Measurements from ENCODE around the gene PRPF19.

Gene PRPF19

GRCh38 chr11:60906132-60906972, at the start of gene PRPF19:
Gene PRPF19 (minus strand): TSS chr11:60906585. CDS start chr11:60906382, 203 bp downstream.
- Histone ChIP-seq H3K9me3 (ENCODE audit: control insufficient read depth, low read length) (no peaks in the 10 kb centered on the region), H3K27me3 (replicated peaks; ENCODE audit: control insufficient read depth, insufficient read depth, low read length) (peaks cover 4% of the 10 kb centered on the region), H3K4me1 (ENCODE audit: control insufficient read depth, insufficient read depth, low read length) (peaks cover 14% of the 10 kb centered on the region), H3K4me3 (ENCODE audit: low read length) (peak within 1 kb of the TSS; percentile 96), H3K36me3 (ENCODE audit: control insufficient read depth, insufficient read depth, low read length, severe bottlenecking) (peaks cover 23% of the 10 kb centered on the region), H3K9ac (ENCODE audit: low read length) (peak within 1 kb of the TSS; percentile 94)
- peak; percentile 99 for DNase-seq (ENCODE audit: low read depth)

GRCh38 chr11:60955571-60955970, 49.2 kb upstream of the PRPF19 start:
- Histone ChIP-seq H3K4me3 (ENCODE audit: low read length) (no peak overlapping the region), H3K9ac (ENCODE audit: low read length) (no peak overlapping the region), H3K4me1 (ENCODE audit: control insufficient read depth, insufficient read depth, low read length) (peaks cover 28% of the 10 kb centered on the region), H3K9me3 (ENCODE audit: control insufficient read depth, low read length) (no peaks in the 10 kb centered on the region), H3K36me3 (ENCODE audit: control insufficient read depth, insufficient read depth, low read length, severe bottlenecking) (no peaks in the 10 kb centered on the region), H3K27me3 (replicated peaks; ENCODE audit: control insufficient read depth, insufficient read depth, low read length) (no peaks in the 10 kb centered on the region)
- no peak for DNase-seq (ENCODE audit: low read depth)

DNA sequence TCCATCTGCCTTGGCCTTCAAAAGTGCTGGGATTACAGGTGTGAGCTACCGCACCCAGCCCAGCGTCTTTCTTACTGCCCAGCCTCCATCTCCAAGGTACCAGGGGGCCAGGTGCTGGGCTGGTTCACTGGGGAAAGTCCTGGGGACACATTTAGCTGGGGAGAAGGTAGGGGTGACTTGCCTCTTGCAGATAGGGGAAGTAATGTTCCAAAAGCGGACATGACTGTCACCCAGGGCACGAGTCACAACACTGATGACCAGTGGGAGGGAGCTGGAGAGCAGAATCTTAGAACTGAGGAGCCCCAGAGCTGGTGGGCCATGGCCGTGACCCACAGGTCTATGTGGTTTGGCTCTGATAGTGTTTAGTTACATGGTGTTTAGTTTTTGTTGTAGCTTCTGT, 48.0 kb upstream of the PRPF19 start:
- no peak overlapping the region for H3K9ac ChIP-seq (ENCODE audit: low read length)
- H3K9me3 ChIP-seq (ENCODE audit: control insufficient read depth, low read length) = no peaks in the 10 kb centered on the region
- no peaks in the 10 kb centered on the region for H3K27me3 ChIP-seq (replicated peaks; ENCODE audit: control insufficient read depth, insufficient read depth, low read length)
- DNase-seq (ENCODE audit: low read depth) = no peak
- H3K4me3 ChIP-seq (ENCODE audit: low read length) = no peak overlapping the region
- H3K36me3 ChIP-seq (ENCODE audit: control insufficient read depth, insufficient read depth, low read length, severe bottlenecking) = no peaks in the 10 kb centered on the region
- H3K4me1 ChIP-seq (ENCODE audit: control insufficient read depth, insufficient read depth, low read length) = peaks cover 20% of the 10 kb centered on the region

- Histone ChIP-seq H3K27me3 (replicated peaks; ENCODE audit: control insufficient read depth, insufficient read depth, low read length) (no peaks in the 10 kb centered on the region), H3K4me3 (ENCODE audit: low read length) (no peak overlapping the region), H3K4me1 (ENCODE audit: control insufficient read depth, insufficient read depth, low read length) (peaks cover 14% of the 10 kb centered on the region), H3K36me3 (ENCODE audit: control insufficient read depth, insufficient read depth, low read length, severe bottlenecking) (no peaks in the 10 kb centered on the region), H3K9ac (ENCODE audit: low read length) (no peak overlapping the region), H3K9me3 (ENCODE audit: control insufficient read depth, low read length) (no peaks in the 10 kb centered on the region)
- no peak for DNase-seq (ENCODE audit: low read depth)
Measured at GRCh38 chr11:60953781-60954180, 47.4 kb upstream of the PRPF19 start.

- H3K27me3 ChIP-seq (replicated peaks; ENCODE audit: control insufficient read depth, insufficient read depth, low read length) = no peaks in the 10 kb centered on the region
Measured at GRCh38 chr11:60952742-60953170, 46.4 kb upstream of the PRPF19 start.

DNA sequence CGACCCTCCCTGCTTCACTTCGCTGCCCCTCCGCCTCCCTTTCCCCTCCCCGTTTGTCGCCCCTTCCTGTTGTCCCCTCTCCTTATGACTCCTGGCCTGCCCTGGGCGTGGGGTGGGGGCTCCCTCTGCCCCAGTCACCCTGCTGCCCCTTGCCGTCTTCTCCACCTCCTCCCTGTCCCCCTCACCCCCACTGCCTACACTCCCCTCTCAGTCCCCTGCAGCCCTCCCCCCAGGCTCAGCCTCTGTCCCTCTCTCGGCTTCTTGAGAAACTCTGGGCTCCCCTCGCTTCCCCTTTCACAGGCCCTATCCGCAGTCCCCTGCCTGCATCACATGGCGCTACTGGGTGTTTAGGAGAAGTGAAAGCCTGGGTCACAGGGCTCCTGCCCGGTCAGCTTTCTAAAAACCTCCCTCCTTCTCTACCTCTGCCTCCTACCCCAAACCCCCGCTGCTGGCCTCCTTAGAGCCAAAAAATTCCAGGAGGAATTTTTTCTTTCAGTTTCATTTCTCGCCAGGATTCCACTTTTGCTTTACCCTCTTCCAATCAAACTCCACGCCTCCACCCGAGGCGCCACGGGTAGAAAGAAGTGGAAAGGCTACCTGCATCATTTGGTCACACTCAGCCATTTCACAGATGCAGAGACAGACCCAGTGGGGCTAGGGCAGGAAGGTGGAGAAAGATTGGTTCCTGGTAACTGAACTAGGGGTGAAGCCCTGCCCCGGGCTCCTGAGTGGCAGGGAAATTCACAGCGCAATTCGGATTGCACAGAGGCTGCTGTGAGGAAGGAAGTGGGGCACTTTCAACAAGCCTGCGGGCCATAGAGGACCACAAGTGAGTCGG, 45.7 kb upstream of the PRPF19 start, which contains the start of gene SLC15A3:
Gene SLC15A3, minus strand, starts transcription at position 273 of the 838 bp plus-strand sequence. CDS start 625 bp downstream, outside the sequence.
- peak; percentile 73 for DNase-seq (ENCODE audit: low read depth)
- no peaks in the 10 kb centered on the region for H3K27me3 ChIP-seq (replicated peaks; ENCODE audit: control insufficient read depth, insufficient read depth, low read length)

More at GRCh38 chr11:60952742-60953170, 46.4 kb upstream of the PRPF19 start:
- Histone ChIP-seq H3K4me3 (ENCODE audit: low read length) (peak overlapping the region; percentile 81), H3K9me3 (ENCODE audit: control insufficient read depth, low read length) (no peaks in the 10 kb centered on the region), H3K36me3 (ENCODE audit: control insufficient read depth, insufficient read depth, low read length, severe bottlenecking) (no peaks in the 10 kb centered on the region), H3K4me1 (ENCODE audit: control insufficient read depth, insufficient read depth, low read length) (peaks cover 11% of the 10 kb centered on the region), H3K9ac (ENCODE audit: low read length) (peak overlapping the region; percentile 86)
- DNase-seq (ENCODE audit: low read depth) = no peak

GRCh38 chr11:60951606-60951903, 45.2 kb upstream of the PRPF19 start:
- H3K4me1 ChIP-seq (ENCODE audit: control insufficient read depth, insufficient read depth, low read length) = peaks cover 11% of the 10 kb centered on the region
- no peaks in the 10 kb centered on the region for H3K27me3 ChIP-seq (replicated peaks; ENCODE audit: control insufficient read depth, insufficient read depth, low read length)
- H3K4me3 ChIP-seq (ENCODE audit: low read length) = peak overlapping the region; percentile 81
- no peaks in the 10 kb centered on the region for H3K36me3 ChIP-seq (ENCODE audit: control insufficient read depth, insufficient read depth, low read length, severe bottlenecking)
- peak overlapping the region; percentile 86 for H3K9ac ChIP-seq (ENCODE audit: low read length)
- DNase-seq (ENCODE audit: low read depth) = peak; percentile 16
- no peaks in the 10 kb centered on the region for H3K9me3 ChIP-seq (ENCODE audit: control insufficient read depth, low read length)

More for the DNA sequence above, 45.7 kb upstream of the PRPF19 start, which contains the start of gene SLC15A3:
- Histone ChIP-seq H3K9me3 (ENCODE audit: control insufficient read depth, low read length) (no peaks in the 10 kb centered on the region), H3K9ac (ENCODE audit: low read length) (peak within 1 kb of the TSS; percentile 86), H3K4me3 (ENCODE audit: low read length) (peak within 1 kb of the TSS; percentile 81), H3K36me3 (ENCODE audit: control insufficient read depth, insufficient read depth, low read length, severe bottlenecking) (no peaks in the 10 kb centered on the region), H3K4me1 (ENCODE audit: control insufficient read depth, insufficient read depth, low read length) (peaks cover 11% of the 10 kb centered on the region)

DNA sequence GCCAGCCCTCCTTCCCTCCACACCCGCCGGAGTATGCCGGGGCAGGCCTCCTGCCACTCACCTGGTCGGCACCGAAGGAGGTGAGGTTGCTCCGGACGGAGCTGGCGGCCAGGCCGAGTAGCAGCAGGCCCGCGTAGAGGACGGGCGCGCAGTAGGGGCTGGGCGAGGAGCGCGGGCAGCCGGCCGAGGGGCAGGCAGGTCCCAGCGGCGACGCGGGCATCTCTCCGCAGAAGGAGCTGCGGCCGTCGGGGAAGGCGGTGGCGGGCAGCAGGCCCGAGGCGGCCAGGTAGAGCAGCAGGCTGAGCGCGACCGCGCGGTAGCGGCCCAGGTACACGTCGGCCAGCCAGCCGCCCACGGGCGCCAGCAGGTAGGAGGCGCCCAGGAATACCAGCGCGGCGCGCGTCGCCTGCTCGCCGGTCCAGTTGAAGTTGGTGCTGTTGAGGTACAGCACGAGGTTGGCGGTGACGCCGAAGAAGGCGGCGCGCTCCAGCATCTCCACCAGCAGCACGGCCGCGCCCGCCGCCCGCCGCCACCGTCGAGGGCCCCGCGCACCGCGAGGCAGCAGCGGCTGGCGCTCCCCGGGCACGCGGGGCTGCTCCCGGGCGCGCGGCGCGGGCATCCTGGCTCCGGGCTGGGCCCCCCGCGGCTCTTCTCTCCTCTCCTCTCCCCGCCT, 44.7 kb upstream of the PRPF19 start:
- H3K9me3 ChIP-seq (ENCODE audit: control insufficient read depth, low read length) = no peaks in the 10 kb centered on the region
- H3K36me3 ChIP-seq (ENCODE audit: control insufficient read depth, insufficient read depth, low read length, severe bottlenecking) = no peaks in the 10 kb centered on the region
- peaks cover 11% of the 10 kb centered on the region for H3K4me1 ChIP-seq (ENCODE audit: control insufficient read depth, insufficient read depth, low read length)
- H3K4me3 ChIP-seq (ENCODE audit: low read length) = peak overlapping the region; percentile 81
- DNase-seq (ENCODE audit: low read depth) = peak; percentile 10
- no peaks in the 10 kb centered on the region for H3K27me3 ChIP-seq (replicated peaks; ENCODE audit: control insufficient read depth, insufficient read depth, low read length)
- H3K9ac ChIP-seq (ENCODE audit: low read length) = peak overlapping the region; percentile 86

DNA sequence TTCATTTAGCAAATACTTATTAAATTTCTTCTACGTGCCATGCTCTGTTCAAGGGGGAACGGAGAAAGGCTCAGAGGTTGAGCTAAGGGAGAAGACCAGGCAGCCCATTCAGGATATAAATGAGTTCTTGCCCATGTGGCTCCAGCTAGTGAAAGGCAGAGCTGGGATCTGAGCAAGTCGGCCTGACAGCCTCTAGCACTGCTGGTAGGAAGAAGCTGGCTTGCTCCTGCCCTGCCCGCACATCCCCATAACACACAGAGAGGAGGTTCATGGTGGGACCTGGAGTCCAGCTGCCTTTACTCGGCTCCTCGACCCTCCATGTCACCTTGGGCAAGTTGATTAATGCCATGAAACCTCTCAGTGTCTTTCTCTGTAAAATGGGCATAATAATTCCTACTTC, 43.6 kb upstream of the PRPF19 start:
- Histone ChIP-seq H3K9me3 (ENCODE audit: control insufficient read depth, low read length) (no peaks in the 10 kb centered on the region), H3K4me1 (ENCODE audit: control insufficient read depth, insufficient read depth, low read length) (peaks cover 11% of the 10 kb centered on the region), H3K36me3 (ENCODE audit: control insufficient read depth, insufficient read depth, low read length, severe bottlenecking) (no peaks in the 10 kb centered on the region), H3K27me3 (replicated peaks; ENCODE audit: control insufficient read depth, insufficient read depth, low read length) (no peaks in the 10 kb centered on the region), H3K4me3 (ENCODE audit: low read length) (peak overlapping the region; percentile 8), H3K9ac (ENCODE audit: low read length) (peak overlapping the region; percentile 5)
- DNase-seq (ENCODE audit: low read depth) = no peak

DNA sequence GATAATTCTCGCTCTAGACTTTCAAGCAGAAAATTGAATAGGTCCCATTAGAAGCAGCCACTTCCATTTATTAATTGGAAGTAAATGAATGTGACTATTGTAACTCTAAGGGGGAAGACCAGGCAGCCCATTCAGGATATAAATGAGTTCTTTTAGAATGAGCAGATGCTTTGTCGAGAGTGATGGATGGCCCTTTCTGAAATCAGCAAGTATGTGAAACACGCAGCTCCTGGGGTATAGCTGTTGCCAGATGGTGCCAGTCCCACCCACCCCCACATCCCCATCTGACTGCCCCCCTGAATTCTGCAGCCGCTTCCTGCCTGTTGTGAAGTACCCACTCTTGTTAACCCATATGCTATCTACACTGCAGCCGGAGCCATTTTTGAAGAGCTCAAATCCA, 41.9 kb upstream of the PRPF19 start:
- H3K36me3 ChIP-seq (ENCODE audit: control insufficient read depth, insufficient read depth, low read length, severe bottlenecking) = no peaks in the 10 kb centered on the region
- H3K9ac ChIP-seq (ENCODE audit: low read length) = no peak overlapping the region
- H3K4me3 ChIP-seq (ENCODE audit: low read length) = no peak overlapping the region
- no peak for DNase-seq (ENCODE audit: low read depth)
- no peaks in the 10 kb centered on the region for H3K9me3 ChIP-seq (ENCODE audit: control insufficient read depth, low read length)
- peaks cover 11% of the 10 kb centered on the region for H3K4me1 ChIP-seq (ENCODE audit: control insufficient read depth, insufficient read depth, low read length)
- no peaks in the 10 kb centered on the region for H3K27me3 ChIP-seq (replicated peaks; ENCODE audit: control insufficient read depth, insufficient read depth, low read length)

DNA sequence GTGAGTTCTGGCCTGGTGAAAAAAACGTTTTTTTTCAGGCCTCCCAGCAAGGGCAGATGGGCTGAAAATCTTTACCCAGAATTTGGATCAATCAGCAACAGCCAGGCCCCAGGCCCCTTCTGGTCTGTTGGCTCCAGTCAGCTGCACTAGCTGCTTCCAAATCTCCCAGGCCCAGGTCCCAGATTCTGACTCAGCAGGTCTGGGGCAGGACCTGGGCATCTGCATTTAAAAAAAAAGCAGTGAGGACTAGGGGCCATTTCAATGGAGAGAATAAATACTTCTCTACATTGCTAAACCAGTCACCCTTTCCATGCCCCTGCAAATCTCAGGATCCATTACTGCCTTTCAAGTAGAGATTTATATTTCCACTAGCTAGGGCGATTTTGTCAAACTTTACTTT, 41.3 kb upstream of the PRPF19 start:
- H3K4me1 ChIP-seq (ENCODE audit: control insufficient read depth, insufficient read depth, low read length) = peaks cover 9% of the 10 kb centered on the region
- H3K27me3 ChIP-seq (replicated peaks; ENCODE audit: control insufficient read depth, insufficient read depth, low read length) = no peaks in the 10 kb centered on the region
- H3K4me3 ChIP-seq (ENCODE audit: low read length) = no peak overlapping the region
- H3K9me3 ChIP-seq (ENCODE audit: control insufficient read depth, low read length) = no peaks in the 10 kb centered on the region
- H3K9ac ChIP-seq (ENCODE audit: low read length) = no peak overlapping the region
- no peak for DNase-seq (ENCODE audit: low read depth)
- no peaks in the 10 kb centered on the region for H3K36me3 ChIP-seq (ENCODE audit: control insufficient read depth, insufficient read depth, low read length, severe bottlenecking)

Data from adipocyte (in vitro differentiated cells).